ENCODE data around the gene AUP1. TPM values are rescaled to one million over a fixed set of nuclear protein-coding genes. Genes with fewer than 3 reads are reported as not detected.

The AUP1 gene
- polyA plus RNA-seq, 1 donor from 2014 or later: 153 TPM

GRCh38 chr2:74493546-74493945 lies 36.0 kb downstream of the AUP1 start:
- TF ChIP-seq REST (IDR thresholded peaks at IDR 0.05; ENCODE audit: borderline replicate concordance) (no peak), CTCF (IDR thresholded peaks at IDR 0.05; ENCODE audit: poor library complexity, severe bottlenecking) (no peak), MXI1 (conservative IDR thresholded peaks at IDR 0.05; ENCODE audit: poor library complexity, severe bottlenecking) (no peak), EZH2 (IDR thresholded peaks at IDR 0.05; ENCODE audit: borderline replicate concordance, insufficient read depth, low read length, poor library complexity, severe bottlenecking) (no peak), EP300 (conservative IDR thresholded peaks at IDR 0.05; ENCODE audit: poor library complexity, severe bottlenecking) (no peak), RAD21 (conservative IDR thresholded peaks at IDR 0.05) (no peak), TAF1 (IDR thresholded peaks at IDR 0.05; ENCODE audit: low read depth) (no peak), SMC3 (conservative IDR thresholded peaks at IDR 0.05; ENCODE audit: poor library complexity) (no peak), POLR2AphosphoS5 (IDR thresholded peaks at IDR 0.05) (no peak)
- Histone ChIP-seq H3K9ac (ENCODE audit: low read length) (no peak overlapping the region), H3K27me3 (ENCODE audit: insufficient read depth, low read depth, low read length) (peaks cover 27% of the 10 kb centered on the region), H3K4me2 (ENCODE audit: low read length) (no peak overlapping the region), H3K36me3 (ENCODE audit: insufficient read depth, low read length) (no peaks in the 10 kb centered on the region), H3K27ac (ENCODE audit: low read length) (no peak overlapping the region), H3K9me2 (ENCODE audit: insufficient read depth, low read length) (no peaks in the 10 kb centered on the region), H3K79me2 (replicated peaks; ENCODE audit: insufficient read depth, low read length) (no peaks in the 10 kb centered on the region), H2AFZ (ENCODE audit: low read depth, low read length) (no peak overlapping the region), H3F3A (ENCODE audit: insufficient read depth, low read length, poor library complexity, severe bottlenecking) (no peaks in the 10 kb centered on the region), H3K4me3 (ENCODE audit: low read length) (no peak overlapping the region), H3K9me3 (ENCODE audit: low read length) (no peaks in the 10 kb centered on the region), H4K20me1 (ENCODE audit: insufficient read depth) (no peaks in the 10 kb centered on the region)

- Histone ChIP-seq H3F3A (ENCODE audit: insufficient read depth, low read length, poor library complexity, severe bottlenecking) (no peaks in the 10 kb centered on the region), H3K27me3 (ENCODE audit: insufficient read depth, low read depth, low read length) (peaks cover 11% of the 10 kb centered on the region), H3K79me2 (replicated peaks; ENCODE audit: insufficient read depth, low read length) (no peaks in the 10 kb centered on the region), H3K36me3 (ENCODE audit: insufficient read depth, low read length) (no peaks in the 10 kb centered on the region), H3K9ac (ENCODE audit: low read length) (no peak overlapping the region), H2AFZ (ENCODE audit: low read depth, low read length) (no peak overlapping the region), H3K4me2 (ENCODE audit: low read length) (no peak overlapping the region), H4K20me1 (ENCODE audit: insufficient read depth) (no peaks in the 10 kb centered on the region), H3K27ac (ENCODE audit: low read length) (no peak overlapping the region), H3K9me2 (ENCODE audit: insufficient read depth, low read length) (no peaks in the 10 kb centered on the region), H3K9me3 (ENCODE audit: low read length) (no peaks in the 10 kb centered on the region), H3K4me3 (ENCODE audit: low read length) (no peak overlapping the region)
- TF ChIP-seq EP300 (conservative IDR thresholded peaks at IDR 0.05; ENCODE audit: poor library complexity, severe bottlenecking) (no peak), MXI1 (conservative IDR thresholded peaks at IDR 0.05; ENCODE audit: poor library complexity, severe bottlenecking) (no peak), CTCF (IDR thresholded peaks at IDR 0.05; ENCODE audit: poor library complexity, severe bottlenecking) (no peak), TAF1 (IDR thresholded peaks at IDR 0.05; ENCODE audit: low read depth) (no peak), POLR2AphosphoS5 (IDR thresholded peaks at IDR 0.05) (no peak), SMC3 (conservative IDR thresholded peaks at IDR 0.05; ENCODE audit: poor library complexity) (no peak), EZH2 (IDR thresholded peaks at IDR 0.05; ENCODE audit: borderline replicate concordance, insufficient read depth, low read length, poor library complexity, severe bottlenecking) (no peak), RAD21 (conservative IDR thresholded peaks at IDR 0.05) (no peak), REST (IDR thresholded peaks at IDR 0.05; ENCODE audit: borderline replicate concordance) (no peak)
Observed at GRCh38 chr2:74491648-74492544, 37.6 kb downstream of the AUP1 start.
